ENCODE results near the gene NPC1L1. TPM values are rescaled to one million over a fixed set of nuclear protein-coding genes. Genes with fewer than 3 reads are reported as not detected.

Gene NPC1L1
- total RNA-seq, 1 experiment from 2014 or later: 0.04 TPM

DNA sequence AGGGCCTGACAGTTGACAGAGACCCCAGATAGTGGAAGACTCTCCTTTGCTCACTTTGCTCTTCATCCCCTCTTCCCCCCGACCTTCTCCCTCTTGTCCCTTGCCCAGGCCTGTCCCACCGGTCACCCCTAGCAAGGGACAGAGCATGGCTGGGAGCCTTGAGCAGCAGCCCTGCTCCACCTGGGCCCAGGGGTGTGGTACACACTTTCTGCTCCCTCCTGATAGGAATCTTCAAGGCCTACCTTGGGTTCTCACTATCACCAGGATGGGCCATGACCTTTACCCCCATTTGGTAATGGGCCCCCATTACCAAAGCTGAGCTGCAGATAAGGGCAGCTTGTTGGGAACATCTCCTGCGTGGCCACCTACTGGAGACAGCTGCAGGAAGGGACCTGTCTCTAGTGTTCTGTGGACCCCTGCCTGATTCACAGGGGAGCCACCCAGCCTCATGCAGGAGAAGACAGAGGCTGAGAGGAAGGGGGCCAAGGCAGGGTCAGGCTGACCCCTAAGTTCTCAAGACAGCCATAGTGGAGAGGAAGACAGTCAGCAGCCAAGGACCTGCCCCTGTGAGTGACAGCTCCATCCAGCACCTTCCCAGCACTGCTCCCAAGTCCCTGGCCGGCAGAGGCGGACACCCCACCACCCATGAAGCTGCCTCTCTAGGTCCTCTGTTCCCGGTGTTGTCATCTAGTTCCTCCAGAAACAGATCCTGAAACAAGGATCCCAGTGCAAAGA, 913 bp upstream of the NPC1L1 start:
- H3K9me2 ChIP-seq (replicated peaks; ENCODE audit: low read length): no peaks in the 10 kb centered on the region
- no peak overlapping the region for H3K4me2 ChIP-seq (ENCODE audit: low read length)
- H3K79me2 ChIP-seq (ENCODE audit: low read length): no peaks in the 10 kb centered on the region
- H3K9ac ChIP-seq (ENCODE audit: low read length): no peak overlapping the region
- H2AFZ ChIP-seq (ENCODE audit: low read length): no peak overlapping the region
- H3K4me1 ChIP-seq (ENCODE audit: insufficient read depth, low read length): peaks cover 27% of the 10 kb centered on the region
- DNase-seq: no peak
- H4K20me1 ChIP-seq (ENCODE audit: low read length): no peaks in the 10 kb centered on the region
- H3K27me3 ChIP-seq (ENCODE audit: low read length): no peaks in the 10 kb centered on the region
- no peaks in the 10 kb centered on the region for H3K36me3 ChIP-seq (ENCODE audit: low read depth, low read length)
- intact Hi-C loops (cut with micrococcal nuclease): no loop called here
- H3K9me3 ChIP-seq (ENCODE audit: low read length): no peaks in the 10 kb centered on the region
- BruUV-seq (replicated peaks): no TSS peak
- H3K4me3 ChIP-seq (ENCODE audit: low read length): no peak overlapping the region
- ChIA-PET CTCF (interaction anchor here (0.6 kb wide), 1 partner anchor 51 kb away, joined by 3 read pairs; no protein-coding TSS in a partner anchor), POLR2A (ENCODE audit: unreplicated experiment) (no interaction called here)
- TF ChIP-seq EZH2phosphoT487 (IDR thresholded peaks at IDR 0.05; ENCODE audit: borderline replicate concordance, low read length): no peak
- TF ChIP-seq, protein P1, sequence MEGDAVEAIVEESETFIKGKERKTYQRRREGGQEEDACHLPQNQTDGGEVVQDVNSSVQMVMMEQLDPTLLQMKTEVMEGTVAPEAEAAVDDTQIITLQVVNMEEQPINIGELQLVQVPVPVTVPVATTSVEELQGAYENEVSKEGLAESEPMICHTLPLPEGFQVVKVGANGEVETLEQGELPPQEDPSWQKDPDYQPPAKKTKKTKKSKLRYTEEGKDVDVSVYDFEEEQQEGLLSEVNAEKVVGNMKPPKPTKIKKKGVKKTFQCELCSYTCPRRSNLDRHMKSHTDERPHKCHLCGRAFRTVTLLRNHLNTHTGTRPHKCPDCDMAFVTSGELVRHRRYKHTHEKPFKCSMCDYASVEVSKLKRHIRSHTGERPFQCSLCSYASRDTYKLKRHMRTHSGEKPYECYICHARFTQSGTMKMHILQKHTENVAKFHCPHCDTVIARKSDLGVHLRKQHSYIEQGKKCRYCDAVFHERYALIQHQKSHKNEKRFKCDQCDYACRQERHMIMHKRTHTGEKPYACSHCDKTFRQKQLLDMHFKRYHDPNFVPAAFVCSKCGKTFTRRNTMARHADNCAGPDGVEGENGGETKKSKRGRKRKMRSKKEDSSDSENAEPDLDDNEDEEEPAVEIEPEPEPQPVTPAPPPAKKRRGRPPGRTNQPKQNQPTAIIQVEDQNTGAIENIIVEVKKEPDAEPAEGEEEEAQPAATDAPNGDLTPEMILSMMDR (conservative IDR thresholded peaks at IDR 0.05; ENCODE audit: low read depth, low read length): no peak
- no peak for TF ChIP-seq EZH2 (IDR thresholded peaks at IDR 0.05; ENCODE audit: low read length, unreplicated experiment)
- H3K27ac ChIP-seq (ENCODE audit: low read length): no peak overlapping the region
- no peaks in the 10 kb centered on the region for H3F3A ChIP-seq (ENCODE audit: low read length, unreplicated experiment)
- no peak for ATAC-seq

GRCh38 chr7:44540592-44541027, 520 bp downstream of the NPC1L1 start:
- intact Hi-C loops (cut with micrococcal nuclease): no loop called here
- no peaks in the 10 kb centered on the region for H3K36me3 ChIP-seq (ENCODE audit: low read depth, low read length)
- peaks cover 27% of the 10 kb centered on the region for H3K4me1 ChIP-seq (ENCODE audit: insufficient read depth, low read length)
- ChIA-PET POLR2A (ENCODE audit: unreplicated experiment) (no interaction called here), CTCF (no interaction called here)
- no peak overlapping the region for H2AFZ ChIP-seq (ENCODE audit: low read length)
- no peak overlapping the region for H3K4me3 ChIP-seq (ENCODE audit: low read length)
- H3K27ac ChIP-seq (ENCODE audit: low read length): no peak overlapping the region
- no peak for DNase-seq
- H3K9me3 ChIP-seq (ENCODE audit: low read length): no peaks in the 10 kb centered on the region
- no peak for TF ChIP-seq EZH2 (IDR thresholded peaks at IDR 0.05; ENCODE audit: low read length, unreplicated experiment)
- TF ChIP-seq EZH2phosphoT487 (IDR thresholded peaks at IDR 0.05; ENCODE audit: borderline replicate concordance, low read length): no peak
- TF ChIP-seq, protein P1 (conservative IDR thresholded peaks at IDR 0.05; ENCODE audit: low read depth, low read length): no peak
- BruUV-seq (replicated peaks): no TSS peak
- no peak overlapping the region for H3K9ac ChIP-seq (ENCODE audit: low read length)
- no peaks in the 10 kb centered on the region for H3K9me2 ChIP-seq (replicated peaks; ENCODE audit: low read length)
- H3K79me2 ChIP-seq (ENCODE audit: low read length): no peaks in the 10 kb centered on the region
- H3F3A ChIP-seq (ENCODE audit: low read length, unreplicated experiment): no peaks in the 10 kb centered on the region
- no peak for ATAC-seq
- H3K27me3 ChIP-seq (ENCODE audit: low read length): no peaks in the 10 kb centered on the region
- no peaks in the 10 kb centered on the region for H4K20me1 ChIP-seq (ENCODE audit: low read length)
- H3K4me2 ChIP-seq (ENCODE audit: low read length): no peak overlapping the region
